Esophagus squamous epithelium (tissue), 4 donors: Measurements from ENCODE around the gene DLGAP1.

ENCODE experiments used
- CTCF ChIP-seq, 6 experiments: fragments of 450-650 bp in 4 of 6; fragments of 200-600 bp in 2 of 6; sonication (generic) in 2 of 6; IDR thresholded peaks; one replicate each; pipeline ENCODE4 v1.5.1; 2016 to 2019; ENCODE audit warnings: antibody characterized with exemption in 6 of 6, mild to moderate bottlenecking in 4 of 6, moderate library complexity in 4 of 6
- POLR2A ChIP-seq, 4 donors: fragments of 450-650 bp; IDR thresholded peaks; one replicate each; pipeline ENCODE4 v1.6.1; 2017; ENCODE audit warnings: antibody characterized with exemption in 4 of 4, mild to moderate bottlenecking in 4 of 4, moderate library complexity in 3 of 4

GRCh38 chr18:3667255-3668137 lies 787.6 kb downstream of the DLGAP1 start:
- TF ChIP-seq CTCF (IDR thresholded peaks at IDR 0.05), result no peak
- TF ChIP-seq POLR2A (IDR thresholded peaks at IDR 0.05), result no peak
